NCI-H82 treated with DMSO at 0.1 percent for 48 hours (cell line): Measurements from ENCODE around the gene TES.
"Not testable (repeated sequence)": the region's sequence is repeated elsewhere in the genome, so short reads cannot be mapped to it uniquely, and the experiment has no call there.

ENCODE experiments used
- DNase-seq: peaks from one replicate; lab custom pipeline; 2025; ENCODE audit not compliant: unreplicated experiment; lab: John Stamatoyannopoulos, UW

TES gene

GRCh38 chr7:116280803-116281202 is 70.5 kb downstream of the TES start:
- DNase-seq: no peak

GRCh38 chr7:116283595-116284204 is 73.4 kb downstream of the TES start:
- no peak for DNase-seq

GRCh38 chr7:116284390-116284789 is 74.1 kb downstream of the TES start:
- DNase-seq: no peak

GRCh38 chr7:116285252-116285651 is 74.9 kb downstream of the TES start:
- DNase-seq: no peak

- no peak for DNase-seq
These were observed 80.4 kb downstream of the TES start for GRCh38 chr7:116290740-116291139.

- DNase-seq: no peak
These were observed 81.6 kb downstream of the TES start for GRCh38 chr7:116291937-116292336.

GRCh38 chr7:116292381-116292780 is 82.0 kb downstream of the TES start:
- DNase-seq: no peak

GRCh38 chr7:116293139-116293538 is 82.8 kb downstream of the TES start:
- no peak for DNase-seq

- DNase-seq: no peak
These were observed 83.3 kb downstream of the TES start for GRCh38 chr7:116293633-116294032.

GRCh38 chr7:116295903-116296302 is 85.6 kb downstream of the TES start:
- DNase-seq: not testable (repeated sequence)

GRCh38 chr7:116298055-116298454 is 87.7 kb downstream of the TES start:
- DNase-seq: no peak

GRCh38 chr7:116298576-116298975 is 88.2 kb downstream of the TES start:
- no peak for DNase-seq

GRCh38 chr7:116305485-116306408 is 95.4 kb downstream of the TES start:
- DNase-seq: no peak

GRCh38 chr7:116306409-116307048 is 96.2 kb downstream of the TES start:
- DNase-seq: no peak

GRCh38 chr7:116307253-116307652 is 96.9 kb downstream of the TES start:
- no peak for DNase-seq
